Skeletal muscle satellite cell (primary cell): Measurements from ENCODE around the gene COBL.

Source experiments
- H3K27me3 ChIP-seq: 2 replicates; pipeline ENCODE4 v1.7.0; 2013; ENCODE audit warnings: low read length; ENCODE audit not compliant: control insufficient read depth, insufficient read depth
- H3K36me3 ChIP-seq: 2 replicates; pipeline ENCODE4 v1.7.0; 2013; ENCODE audit warnings: mild to moderate bottlenecking, control low read depth, low read length; ENCODE audit not compliant: insufficient read depth
- H3K4me1 ChIP-seq: 2 replicates; pipeline ENCODE4 v1.7.0; 2013; ENCODE audit warnings: low read length; ENCODE audit not compliant: control insufficient read depth, insufficient read depth
- H3K4me2 ChIP-seq: 2 replicates; pipeline ENCODE4 v1.7.0; 2013; ENCODE audit warnings: mild to moderate bottlenecking, low read length
- H3K4me3 ChIP-seq: 2 replicates; pipeline ENCODE4 v1.7.0; 2013; ENCODE audit warnings: low read length
- H3K9ac ChIP-seq: 2 replicates; pipeline ENCODE4 v1.7.0; 2013; ENCODE audit warnings: mild to moderate bottlenecking, low read depth, low read length, moderate library complexity
- H3K9me3 ChIP-seq: replicated peaks from 2 replicates; pipeline ENCODE4 v1.7.0; 2013; ENCODE audit warnings: mild to moderate bottlenecking, control low read depth, low read length

Gene COBL

DNA sequence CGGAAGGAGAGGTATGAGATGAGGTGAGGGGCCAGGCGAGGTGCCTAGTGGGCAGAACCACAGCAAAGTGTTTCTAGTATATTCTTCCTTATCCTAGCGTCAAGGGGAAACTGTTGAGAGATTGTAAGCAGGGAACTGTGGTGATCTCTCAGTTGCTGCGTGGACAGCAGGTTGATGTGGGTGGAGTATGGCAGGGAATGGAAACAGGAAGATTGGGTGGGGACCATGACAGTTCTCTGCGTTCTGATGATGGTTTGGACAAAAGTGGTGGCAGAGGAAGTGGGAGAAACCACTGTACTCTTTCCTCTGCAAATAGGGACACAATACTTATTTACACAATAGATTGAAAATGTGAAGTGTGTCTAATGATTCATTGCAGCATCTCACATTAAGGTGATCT lies 342.4 kb downstream of the COBL start:
- Histone ChIP-seq H3K4me1 (no peaks in the 10 kb centered on the region), H3K36me3 (no peaks in the 10 kb centered on the region), H3K4me2 (no peak overlapping the region), H3K27me3 (peaks cover 39% of the 10 kb centered on the region), H3K9ac (no peak overlapping the region), H3K9me3 (no peaks in the 10 kb centered on the region), H3K4me3 (no peak overlapping the region)

DNA sequence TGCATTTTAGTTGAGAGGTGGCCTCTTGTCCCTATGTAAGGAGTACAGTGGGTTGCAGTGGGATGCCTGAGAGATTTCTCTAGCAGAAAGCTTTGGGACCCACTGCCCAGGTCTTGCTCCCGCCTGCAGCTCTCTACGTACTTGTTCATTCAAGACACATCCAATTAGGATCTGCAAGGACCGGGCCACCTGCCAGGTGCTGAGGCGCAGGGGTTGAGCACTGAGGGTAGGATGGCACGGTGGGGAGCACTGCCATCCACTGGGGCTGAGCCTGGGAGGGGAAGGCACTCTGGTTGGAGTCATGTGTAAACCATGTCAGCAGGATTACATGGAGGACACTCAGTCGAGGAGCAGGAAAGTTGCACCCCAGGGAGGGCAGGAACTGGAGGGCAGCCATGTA lies 342.8 kb downstream of the COBL start:
- Histone ChIP-seq H3K9me3 (no peaks in the 10 kb centered on the region), H3K4me1 (no peaks in the 10 kb centered on the region), H3K27me3 (peaks cover 40% of the 10 kb centered on the region), H3K4me2 (no peak overlapping the region), H3K4me3 (no peak overlapping the region), H3K36me3 (no peaks in the 10 kb centered on the region), H3K9ac (no peak overlapping the region)

DNA sequence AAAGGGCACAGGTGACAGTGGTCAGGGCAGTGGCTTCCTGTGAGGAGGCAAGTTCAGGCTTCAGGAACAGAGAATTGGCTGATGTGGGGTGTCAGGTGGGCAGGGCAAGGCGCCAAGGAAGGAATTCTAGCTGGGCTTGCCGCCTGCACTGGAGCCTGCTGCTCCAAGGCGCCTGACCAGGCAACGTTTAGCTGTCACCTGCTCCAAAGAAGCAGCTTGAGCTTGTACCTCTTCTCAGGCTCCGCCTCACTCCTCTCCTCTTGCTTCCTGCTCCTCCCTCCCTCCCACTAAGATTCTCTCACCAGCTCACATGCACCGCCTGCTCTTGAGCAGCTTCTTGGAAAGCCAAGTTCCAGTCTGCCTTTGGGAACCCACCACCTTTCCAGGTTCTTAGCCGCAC lies 346.5 kb downstream of the COBL start:
- H3K4me1 ChIP-seq, result no peaks in the 10 kb centered on the region

More for the DNA sequence above, 346.5 kb downstream of the COBL start:
- H3K9ac ChIP-seq, result no peak overlapping the region
- no peak overlapping the region for H3K4me3 ChIP-seq
- H3K27me3 ChIP-seq, result peaks cover 37% of the 10 kb centered on the region
- H3K4me2 ChIP-seq, result no peak overlapping the region
- no peaks in the 10 kb centered on the region for H3K9me3 ChIP-seq
- H3K36me3 ChIP-seq, result no peaks in the 10 kb centered on the region
